K562 (cell line): ENCODE measurements around the gene PRKAR2B. TPM values are rescaled to one million over a fixed set of nuclear protein-coding genes. Genes with fewer than 3 reads are reported as not detected.

Experiments used
- ARID1B ChIP-seq: fragments of 450-650 bp; IDR thresholded peaks from 2 replicates; pipeline ENCODE4 v1.6.1; 2016; ENCODE audit warnings: antibody characterized with exemption, mild to moderate bottlenecking, inconsistent platforms
- DDX20 ChIP-seq: fragments of 450-650 bp; IDR thresholded peaks from 2 replicates; pipeline ENCODE4 v1.6.1; 2016; ENCODE audit warnings: missing genetic modification characterization, low read depth, mild to moderate bottlenecking, missing compliant biosample characterization, moderate library complexity
- EHMT2 ChIP-seq: fragments of 450-650 bp; IDR thresholded peaks from 2 replicates; pipeline ENCODE4 v1.6.1; 2018; ENCODE audit warnings: antibody characterized with exemption
- EP400 ChIP-seq: fragments of 450-650 bp; IDR thresholded peaks from 2 replicates; pipeline ENCODE4 v1.6.1; 2017; ENCODE audit warnings: antibody characterized with exemption, mild to moderate bottlenecking, moderate library complexity
- FOSL1 ChIP-seq: fragments of 200-800 bp; sonication (Bioruptor generic); conservative IDR thresholded peaks from 2 replicates; pipeline ENCODE4 v1.6.1; 2016; ENCODE audit warnings: missing genetic modification characterization, missing compliant biosample characterization
- HDAC2 ChIP-seq: fragments of 450-650 bp; IDR thresholded peaks from 2 replicates; pipeline ENCODE4 v1.6.1; 2016; ENCODE audit warnings: mild to moderate bottlenecking
- KHSRP ChIP-seq: fragments of 450-650 bp; IDR thresholded peaks from 2 replicates; pipeline ENCODE4 v1.6.1; 2017
- MEF2D ChIP-seq: conservative IDR thresholded peaks from 2 replicates; pipeline ENCODE4 v1.6.1; 2016; ENCODE audit warnings: low read depth, missing genetic modification characterization, missing compliant biosample characterization
- PHB ChIP-seq: fragments of 250-450 bp; sonication (Bioruptor Pico); IDR thresholded peaks from 2 replicates; pipeline ENCODE4 v1.5.0; 2021
- POLR2H ChIP-seq: IDR thresholded peaks from 2 replicates; pipeline ENCODE4 v1.6.1; 2016; ENCODE audit warnings: missing genetic modification characterization, low read depth, mild to moderate bottlenecking, control low read depth, missing compliant biosample characterization, moderate library complexity
- SMARCE1 ChIP-seq: fragments of 450-650 bp; IDR thresholded peaks from 2 replicates; pipeline ENCODE4 v1.7.1; 2016; ENCODE audit warnings: mild to moderate bottlenecking
- SPI1 ChIP-seq: IDR thresholded peaks from 2 replicates; pipeline ENCODE4 v1.6.1; 2011; ENCODE audit warnings: low read depth, low read length, control low read depth, borderline replicate concordance
- TAL1 ChIP-seq: fragments of 450-650 bp; IDR thresholded peaks from 2 replicates; pipeline ENCODE4 v1.6.1; 2016; ENCODE audit warnings: mild to moderate bottlenecking
- ZC3H8 ChIP-seq: fragments of 450-650 bp; IDR thresholded peaks from 2 replicates; pipeline ENCODE4 v1.6.1; 2017
- ZFX ChIP-seq: sonication (generic); formaldehyde crosslinking; IDR thresholded peaks from 2 replicates; pipeline ENCODE4 v1.8.0; 2022; ENCODE audit warnings: mild to moderate bottlenecking, missing genetic modification reagents, moderate library complexity
- ZNF224 ChIP-seq: sonication (generic); formaldehyde crosslinking; IDR thresholded peaks from 2 replicates; pipeline ENCODE4 v1.8.0; 2022; ENCODE audit warnings: mild to moderate bottlenecking, missing genetic modification reagents
- ZNF239 ChIP-seq: fragments of 250-450 bp; sonication (Bioruptor Pico); IDR thresholded peaks from 2 replicates; pipeline ENCODE4 v1.4.0; 2020; ENCODE audit warnings: mild to moderate bottlenecking
- ZNF583 ChIP-seq: fragments of 250-450 bp; sonication (Bioruptor Pico); IDR thresholded peaks from 2 replicates; pipeline ENCODE4 v1.4.0; 2020
- polyA plus RNA-seq, 8 experiments: library from polyadenylated mRNA; depleted of rRNA in 4 of 8; stranded (reverse) in 5 of 8; unstranded in 3 of 8; fragments of >200 nt; fragmentation: Nextera tagmentation in 2 of 8; fragmentation: Illumina TruSeq in 1 of 8; extraction: Ambion mirVana in 2 of 8; extraction: Trizol in 1 of 8; gene quantifications; 2 replicates each; pipeline versions ENCODE4 v1.2.1 to v1.2.3, GENCODE V29; 2011 to 2014; ENCODE audit warnings: inconsistent platforms in 1 of 8, missing spikeins in 1 of 8
- total RNA-seq, 7 experiments: library from RNA; depleted of rRNA in 6 of 7; stranded (reverse); fragments of >200 nt in 6 of 7; fragmentation: Illumina TruSeq in 2 of 7; extraction: Trizol in 2 of 7; gene quantifications; 2 replicates each; pipeline versions ENCODE4 v1.2.1 to v1.2.3, GENCODE V29; 2011 to 2021; ENCODE audit warnings: low replicate concordance in 1 of 7
- TF ChIP-seq, protein P1 (sequence below): sonication (generic); formaldehyde crosslinking; IDR thresholded peaks from 2 replicates; pipeline ENCODE4 v1.8.1; 2022; ENCODE audit warnings: missing genetic modification reagents
- TF ChIP-seq, protein P2 (sequence below), 3 experiments: IDR thresholded peaks in 2 of 3; conservative IDR thresholded peaks in 1 of 3; 2 replicates each; pipeline ENCODE4 v1.5.1; 2011 to 2012; ENCODE audit warnings: low read length in 3 of 3, mild to moderate bottlenecking in 3 of 3, control low read depth in 2 of 3, improper control_type of control experiment in 1 of 3, inconsistent platforms in 1 of 3, low read depth in 1 of 3, mixed read lengths in 1 of 3, moderate library complexity in 1 of 3; ENCODE audit not compliant: insufficient read depth in 2 of 3
- TF ChIP-seq, protein P3 (sequence below): fragments of 450-650 bp; formaldehyde crosslinking; IDR thresholded peaks from 2 replicates; pipeline ENCODE4 v1.4.0; 2020; ENCODE audit warnings: mild to moderate bottlenecking, moderate library complexity
- TF ChIP-seq, protein P4 (sequence below), 2 experiments: fragments of 450-650 bp in 1 of 2; IDR thresholded peaks; 2 replicates each; pipeline ENCODE4 v1.6.1; 2011 to 2017; ENCODE audit warnings: low read depth in 2 of 2, antibody characterized with exemption in 1 of 2, borderline replicate concordance in 1 of 2, low read length in 1 of 2, mild to moderate bottlenecking in 1 of 2, mixed read lengths in 1 of 2; ENCODE audit not compliant: control insufficient read depth in 1 of 2

The PRKAR2B gene
- total and polyA plus RNA-seq, 9 of the 15 experiments (the other 6 are each of a cell fraction or from before 2014, with no cell fraction given), result 59.0 to 173 (median 129) TPM

DNA sequence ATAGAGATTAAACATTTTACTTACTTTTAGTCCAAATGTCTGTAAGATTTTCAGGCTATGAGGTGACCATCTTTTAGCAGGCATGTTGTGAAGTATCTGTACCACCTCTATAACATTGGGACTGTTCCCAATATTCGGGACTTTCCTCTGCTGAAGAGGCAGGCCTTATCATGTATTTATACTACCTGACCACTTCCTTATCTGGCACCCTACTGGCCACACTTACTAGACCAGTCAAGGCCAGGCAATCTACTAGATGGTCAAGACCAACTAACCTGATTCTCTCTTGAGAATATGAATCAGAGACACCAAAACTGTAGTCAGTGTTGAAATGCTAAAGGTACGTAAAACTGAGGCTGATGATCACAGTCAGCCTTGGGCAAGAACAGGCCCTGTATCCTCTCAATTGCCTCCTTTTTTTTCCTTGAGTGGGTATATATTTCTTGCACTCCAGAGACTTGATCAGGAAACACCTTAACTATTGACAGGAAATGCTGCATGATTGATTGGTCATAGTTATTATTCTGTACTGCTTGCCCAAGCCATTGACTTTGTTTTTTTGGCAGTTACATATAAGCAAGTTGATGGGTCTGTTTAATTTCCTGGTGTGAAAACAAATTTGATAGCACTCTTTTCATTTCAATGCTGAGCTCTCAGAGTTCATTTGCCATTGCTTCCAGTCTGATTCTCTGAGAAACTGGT lies 5.2 kb upstream of the PRKAR2B start (continued):
- TF ChIP-seq, protein P1, sequence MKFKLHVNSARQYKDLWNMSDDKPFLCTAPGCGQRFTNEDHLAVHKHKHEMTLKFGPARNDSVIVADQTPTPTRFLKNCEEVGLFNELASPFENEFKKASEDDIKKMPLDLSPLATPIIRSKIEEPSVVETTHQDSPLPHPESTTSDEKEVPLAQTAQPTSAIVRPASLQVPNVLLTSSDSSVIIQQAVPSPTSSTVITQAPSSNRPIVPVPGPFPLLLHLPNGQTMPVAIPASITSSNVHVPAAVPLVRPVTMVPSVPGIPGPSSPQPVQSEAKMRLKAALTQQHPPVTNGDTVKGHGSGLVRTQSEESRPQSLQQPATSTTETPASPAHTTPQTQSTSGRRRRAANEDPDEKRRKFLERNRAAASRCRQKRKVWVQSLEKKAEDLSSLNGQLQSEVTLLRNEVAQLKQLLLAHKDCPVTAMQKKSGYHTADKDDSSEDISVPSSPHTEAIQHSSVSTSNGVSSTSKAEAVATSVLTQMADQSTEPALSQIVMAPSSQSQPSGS (CRISPR knock-in tag), result no peak
- peak; percentile 38 for TF ChIP-seq FOSL1 (tag)
- TF ChIP-seq, protein P2, sequence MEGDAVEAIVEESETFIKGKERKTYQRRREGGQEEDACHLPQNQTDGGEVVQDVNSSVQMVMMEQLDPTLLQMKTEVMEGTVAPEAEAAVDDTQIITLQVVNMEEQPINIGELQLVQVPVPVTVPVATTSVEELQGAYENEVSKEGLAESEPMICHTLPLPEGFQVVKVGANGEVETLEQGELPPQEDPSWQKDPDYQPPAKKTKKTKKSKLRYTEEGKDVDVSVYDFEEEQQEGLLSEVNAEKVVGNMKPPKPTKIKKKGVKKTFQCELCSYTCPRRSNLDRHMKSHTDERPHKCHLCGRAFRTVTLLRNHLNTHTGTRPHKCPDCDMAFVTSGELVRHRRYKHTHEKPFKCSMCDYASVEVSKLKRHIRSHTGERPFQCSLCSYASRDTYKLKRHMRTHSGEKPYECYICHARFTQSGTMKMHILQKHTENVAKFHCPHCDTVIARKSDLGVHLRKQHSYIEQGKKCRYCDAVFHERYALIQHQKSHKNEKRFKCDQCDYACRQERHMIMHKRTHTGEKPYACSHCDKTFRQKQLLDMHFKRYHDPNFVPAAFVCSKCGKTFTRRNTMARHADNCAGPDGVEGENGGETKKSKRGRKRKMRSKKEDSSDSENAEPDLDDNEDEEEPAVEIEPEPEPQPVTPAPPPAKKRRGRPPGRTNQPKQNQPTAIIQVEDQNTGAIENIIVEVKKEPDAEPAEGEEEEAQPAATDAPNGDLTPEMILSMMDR (IDR thresholded peaks at IDR 0.05 in 2 of 3, conservative IDR thresholded peaks at IDR 0.05 in 1 of 3; ENCODE audit: insufficient read depth in 2 of 3, low read depth in 1 of 3, low read length in 3 of 3), result 0 out of 6 replicates have a peak, but pooled peaks of 1 of the 3 experiments have one; percentile 4
- peak; percentile 82 for TF ChIP-seq EHMT2
- no peak for TF ChIP-seq KHSRP
- 0 out of 2 replicates have a peak, but pooled peaks have one; percentile 15 for TF ChIP-seq HDAC2
- TF ChIP-seq ZNF239, result peak; percentile 75
- TF ChIP-seq DDX20 (tag), result no peak
- TF ChIP-seq, protein P3, sequence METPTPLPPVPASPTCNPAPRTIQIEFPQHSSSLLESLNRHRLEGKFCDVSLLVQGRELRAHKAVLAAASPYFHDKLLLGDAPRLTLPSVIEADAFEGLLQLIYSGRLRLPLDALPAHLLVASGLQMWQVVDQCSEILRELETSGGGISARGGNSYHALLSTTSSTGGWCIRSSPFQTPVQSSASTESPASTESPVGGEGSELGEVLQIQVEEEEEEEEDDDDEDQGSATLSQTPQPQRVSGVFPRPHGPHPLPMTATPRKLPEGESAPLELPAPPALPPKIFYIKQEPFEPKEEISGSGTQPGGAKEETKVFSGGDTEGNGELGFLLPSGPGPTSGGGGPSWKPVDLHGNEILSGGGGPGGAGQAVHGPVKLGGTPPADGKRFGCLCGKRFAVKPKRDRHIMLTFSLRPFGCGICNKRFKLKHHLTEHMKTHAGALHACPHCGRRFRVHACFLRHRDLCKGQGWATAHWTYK (CRISPR knock-in tag), result no peak
- no peak for TF ChIP-seq ZNF224 (CRISPR knock-in tag)
- no peak for TF ChIP-seq ZC3H8
- no peak for TF ChIP-seq PHB (CRISPR knock-in tag)
- TF ChIP-seq MEF2D (tag), result no peak
- TF ChIP-seq TAL1, result 0 out of 2 replicates have a peak, but pooled peaks have one; percentile 45
- TF ChIP-seq SPI1, result peak; percentile 77; the same call in 1 of the 2 replicates
- no peak for TF ChIP-seq EP400
- no peak for TF ChIP-seq ZNF583
- TF ChIP-seq, protein P4, sequence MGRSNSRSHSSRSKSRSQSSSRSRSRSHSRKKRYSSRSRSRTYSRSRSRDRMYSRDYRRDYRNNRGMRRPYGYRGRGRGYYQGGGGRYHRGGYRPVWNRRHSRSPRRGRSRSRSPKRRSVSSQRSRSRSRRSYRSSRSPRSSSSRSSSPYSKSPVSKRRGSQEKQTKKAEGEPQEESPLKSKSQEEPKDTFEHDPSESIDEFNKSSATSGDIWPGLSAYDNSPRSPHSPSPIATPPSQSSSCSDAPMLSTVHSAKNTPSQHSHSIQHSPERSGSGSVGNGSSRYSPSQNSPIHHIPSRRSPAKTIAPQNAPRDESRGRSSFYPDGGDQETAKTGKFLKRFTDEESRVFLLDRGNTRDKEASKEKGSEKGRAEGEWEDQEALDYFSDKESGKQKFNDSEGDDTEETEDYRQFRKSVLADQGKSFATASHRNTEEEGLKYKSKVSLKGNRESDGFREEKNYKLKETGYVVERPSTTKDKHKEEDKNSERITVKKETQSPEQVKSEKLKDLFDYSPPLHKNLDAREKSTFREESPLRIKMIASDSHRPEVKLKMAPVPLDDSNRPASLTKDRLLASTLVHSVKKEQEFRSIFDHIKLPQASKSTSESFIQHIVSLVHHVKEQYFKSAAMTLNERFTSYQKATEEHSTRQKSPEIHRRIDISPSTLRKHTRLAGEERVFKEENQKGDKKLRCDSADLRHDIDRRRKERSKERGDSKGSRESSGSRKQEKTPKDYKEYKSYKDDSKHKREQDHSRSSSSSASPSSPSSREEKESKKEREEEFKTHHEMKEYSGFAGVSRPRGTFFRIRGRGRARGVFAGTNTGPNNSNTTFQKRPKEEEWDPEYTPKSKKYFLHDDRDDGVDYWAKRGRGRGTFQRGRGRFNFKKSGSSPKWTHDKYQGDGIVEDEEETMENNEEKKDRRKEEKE (IDR thresholded peaks at IDR 0.05; ENCODE audit: borderline replicate concordance in 1 of 2, control insufficient read depth in 1 of 2, low read depth in 2 of 2, low read length in 1 of 2), result no peak
- TF ChIP-seq ZFX (CRISPR knock-in tag), result no peak
- TF ChIP-seq SMARCE1, result peak; percentile 57
- TF ChIP-seq ARID1B, result peak; percentile 68
- no peak for TF ChIP-seq POLR2H (tag)
